ENCODE results near the gene PAK5. TPM values are rescaled to one million over a fixed set of nuclear protein-coding genes. Genes with fewer than 3 reads are reported as not detected.

PAK5 gene
- total and polyA plus RNA-seq, 8 donors: 1.0 to 2.0 (median 1.5) TPM

DNA sequence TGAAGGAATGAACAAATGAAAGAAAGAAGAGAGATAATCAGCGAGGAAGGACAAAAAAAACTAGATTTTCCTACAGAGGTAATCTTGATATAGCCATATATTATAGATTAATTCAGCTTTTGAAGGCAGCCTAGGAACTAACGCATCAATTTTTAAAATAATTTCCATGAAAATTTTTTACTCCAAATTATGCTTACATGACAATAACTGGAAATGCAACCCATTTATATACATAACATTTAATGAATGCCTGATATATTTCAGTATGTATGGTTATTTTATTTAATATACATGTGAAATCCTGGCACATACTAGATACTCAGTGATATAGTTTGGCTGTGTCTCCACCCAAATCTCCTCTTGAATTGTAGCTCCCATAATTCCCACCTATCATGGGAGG, 166.8 kb downstream of the PAK5 start:
- TF ChIP-seq, protein P1, sequence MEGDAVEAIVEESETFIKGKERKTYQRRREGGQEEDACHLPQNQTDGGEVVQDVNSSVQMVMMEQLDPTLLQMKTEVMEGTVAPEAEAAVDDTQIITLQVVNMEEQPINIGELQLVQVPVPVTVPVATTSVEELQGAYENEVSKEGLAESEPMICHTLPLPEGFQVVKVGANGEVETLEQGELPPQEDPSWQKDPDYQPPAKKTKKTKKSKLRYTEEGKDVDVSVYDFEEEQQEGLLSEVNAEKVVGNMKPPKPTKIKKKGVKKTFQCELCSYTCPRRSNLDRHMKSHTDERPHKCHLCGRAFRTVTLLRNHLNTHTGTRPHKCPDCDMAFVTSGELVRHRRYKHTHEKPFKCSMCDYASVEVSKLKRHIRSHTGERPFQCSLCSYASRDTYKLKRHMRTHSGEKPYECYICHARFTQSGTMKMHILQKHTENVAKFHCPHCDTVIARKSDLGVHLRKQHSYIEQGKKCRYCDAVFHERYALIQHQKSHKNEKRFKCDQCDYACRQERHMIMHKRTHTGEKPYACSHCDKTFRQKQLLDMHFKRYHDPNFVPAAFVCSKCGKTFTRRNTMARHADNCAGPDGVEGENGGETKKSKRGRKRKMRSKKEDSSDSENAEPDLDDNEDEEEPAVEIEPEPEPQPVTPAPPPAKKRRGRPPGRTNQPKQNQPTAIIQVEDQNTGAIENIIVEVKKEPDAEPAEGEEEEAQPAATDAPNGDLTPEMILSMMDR (IDR thresholded peaks at IDR 0.05): no peak
- no peaks in the 10 kb centered on the region for H3K4me1 ChIP-seq
- 68 to 84% methylated on average over 2 of the region's 2 CpGs for WGBS, 2 donors
- no peak overlapping the region for H3K4me3 ChIP-seq
- ATAC-seq (no peak), FAIRE-seq (no peak), DNase-seq (no peak)
- H3K27me3 ChIP-seq: no peaks in the 10 kb centered on the region
- no peak overlapping the region for H3K27ac ChIP-seq
- no peaks in the 10 kb centered on the region for H3K9me3 ChIP-seq
- H3K36me3 ChIP-seq: no peaks in the 10 kb centered on the region
- intact Hi-C loops (cut with DNase I): no loop called here

DNA sequence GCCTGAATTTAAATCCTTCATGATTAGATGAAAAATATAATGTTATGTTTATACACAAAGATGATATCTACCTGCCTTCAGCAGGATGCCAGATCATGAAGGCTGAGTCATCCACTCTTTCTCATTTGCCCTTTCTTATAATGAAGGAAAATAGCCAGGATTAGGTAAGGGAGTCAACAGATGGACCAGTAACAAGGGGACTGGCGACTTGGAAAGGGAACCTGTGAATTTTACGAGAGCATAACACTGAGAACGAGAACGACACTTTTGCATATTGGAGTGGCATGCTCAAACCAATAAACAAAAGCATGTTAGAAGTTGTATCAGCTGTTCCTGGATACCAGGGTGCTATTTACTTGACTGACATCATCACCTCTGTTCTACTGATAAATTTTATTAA, 170.5 kb downstream of the PAK5 start:
- Histone ChIP-seq H3K4me1 (no peaks in the 10 kb centered on the region), H3K4me3 (no peak overlapping the region), H3K36me3 (no peaks in the 10 kb centered on the region), H3K27me3 (no peaks in the 10 kb centered on the region), H3K9me3 (no peaks in the 10 kb centered on the region), H3K27ac (no peak overlapping the region)
- FAIRE-seq (no peak), ATAC-seq (no peak), DNase-seq (no peak)
- 54 to 74% methylated on average over 4 of the region's 4 CpGs for WGBS, 2 donors
- intact Hi-C loops (cut with DNase I): no loop called here
- TF ChIP-seq, protein P1 (IDR thresholded peaks at IDR 0.05): no peak

GRCh38 chr20:9663423-9663822, 175.5 kb downstream of the PAK5 start:
- H3K36me3 ChIP-seq: no peaks in the 10 kb centered on the region
- H3K4me1 ChIP-seq: no peaks in the 10 kb centered on the region
- H3K27ac ChIP-seq: no peak overlapping the region
- H3K9me3 ChIP-seq: no peaks in the 10 kb centered on the region
- DNase-seq: no peak
- intact Hi-C loops (cut with DNase I): no loop called here
- TF ChIP-seq, protein P1 (IDR thresholded peaks at IDR 0.05): no peak
- H3K27me3 ChIP-seq: no peaks in the 10 kb centered on the region
- FAIRE-seq: no peak
- 70 to 81% methylated on average over 3 of the region's 3 CpGs for WGBS, 2 donors
- H3K4me3 ChIP-seq: no peak overlapping the region
- no peak for ATAC-seq

GRCh38 chr20:9660236-9660868, 178.5 kb downstream of the PAK5 start:
- Histone ChIP-seq H3K36me3 (no peaks in the 10 kb centered on the region), H3K4me3 (no peak overlapping the region), H3K4me1 (no peaks in the 10 kb centered on the region), H3K9me3 (no peaks in the 10 kb centered on the region), H3K27ac (no peak overlapping the region), H3K27me3 (no peaks in the 10 kb centered on the region)
- no peak for FAIRE-seq
- TF ChIP-seq, protein P1 (IDR thresholded peaks at IDR 0.05): no peak
- intact Hi-C loops (cut with DNase I): no loop called here
- no peak for DNase-seq
- 40 to 43% methylated on average over 8 of the region's 8 CpGs for WGBS, 2 donors
- no peak for ATAC-seq

DNA sequence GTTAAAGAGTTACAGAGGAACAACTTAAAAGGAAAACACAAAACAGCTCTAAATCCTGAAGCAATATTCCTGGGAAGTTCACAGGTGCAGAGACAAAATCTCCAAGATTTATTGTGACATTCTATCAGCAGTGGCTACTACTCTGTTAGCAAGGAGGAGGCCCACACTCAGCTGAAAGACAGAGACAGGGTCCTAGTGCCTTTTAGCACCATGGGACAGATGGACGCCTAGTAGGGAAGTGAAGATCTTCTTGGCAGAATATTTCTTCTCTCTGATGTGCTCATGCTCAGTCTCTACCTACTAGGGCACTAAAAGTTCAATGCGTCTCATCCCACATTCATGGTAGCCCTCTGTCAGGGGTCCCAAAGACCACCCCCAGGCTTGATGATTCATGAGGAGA, 191.1 kb downstream of the PAK5 start:
- WGBS, 2 donors: 85 to 89% methylated on average over 2 of the region's 2 CpGs
- H3K27ac ChIP-seq: no peak overlapping the region
- no peaks in the 10 kb centered on the region for H3K4me1 ChIP-seq
- H3K36me3 ChIP-seq: no peaks in the 10 kb centered on the region
- no peaks in the 10 kb centered on the region for H3K27me3 ChIP-seq
- intact Hi-C loops (cut with DNase I): no loop called here
- FAIRE-seq (no peak), ATAC-seq (peak in 1 of 4 donors; percentile 29), DNase-seq (no peak)
- TF ChIP-seq, protein P1 (IDR thresholded peaks at IDR 0.05): no peak
- no peaks in the 10 kb centered on the region for H3K9me3 ChIP-seq
- H3K4me3 ChIP-seq: no peak overlapping the region
